G401 (cell line): Measurements from ENCODE around the gene DUOXA1. TPM values are rescaled to one million over a fixed set of nuclear protein-coding genes. Genes with fewer than 3 reads are reported as not detected.
A peak's percentile ranks its signal among the peaks of the same experiment; 100 is the strongest.
"Not testable (repeated sequence)": the region's sequence is repeated elsewhere in the genome, so short reads cannot be mapped to it uniquely, and the experiment has no call there.

Experiments used
- DNase-seq: peaks from one replicate; pipeline ENCODE4 v3.0.0-alpha.2; 2015; ENCODE audit warnings: low spot score
- in situ Hi-C: cut with HindIII; loops from 2 replicates; pipeline ENCODE4 v1.10.0; 2016; ENCODE audit warnings: low sequenced_read_pairs, mixed read lengths
- total RNA-seq: library from RNA; depleted of rRNA; stranded (reverse); fragments of >200 nt; shearing (Covaris generic); gene quantifications from 2 replicates; pipeline ENCODE4 v1.2.3, GENCODE V29; 2014; rRNA removed

The DUOXA1 gene
- total RNA-seq, 1 experiment from 2014 or later, result not detected

- peak; percentile 2 for DNase-seq
- in situ Hi-C loops, result not testable (repeated sequence)
Observed at GRCh38 chr15:45077391-45077790, 52.3 kb downstream of the DUOXA1 start.

- in situ Hi-C loops, DNase-seq: not testable (repeated sequence)
Observed at GRCh38 chr15:45075440-45076320, 54.0 kb downstream of the DUOXA1 start.

GRCh38 chr15:45073602-45074001, 56.1 kb downstream of the DUOXA1 start:
- DNase-seq, in situ Hi-C loops: not testable (repeated sequence)

DNA sequence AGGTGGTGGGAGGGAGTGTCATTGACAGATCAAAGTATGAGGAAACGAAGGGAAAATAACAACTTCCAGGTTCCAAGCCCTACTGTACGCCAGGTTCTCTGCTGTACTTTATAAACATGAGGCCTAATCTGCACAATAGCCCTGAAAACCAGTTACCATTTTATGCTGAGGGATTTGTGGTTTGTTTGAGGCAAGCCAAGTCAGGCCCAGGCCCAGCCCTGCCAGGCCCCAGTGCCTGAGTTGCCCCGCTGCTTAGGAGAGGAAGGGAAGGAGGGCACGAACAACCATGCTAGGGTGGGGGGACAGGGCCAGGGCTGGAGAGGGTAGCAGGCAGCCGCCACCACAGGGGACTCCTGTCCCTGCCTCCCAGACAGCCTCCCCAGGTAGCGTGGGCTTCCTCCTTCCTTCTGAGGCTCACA, 59.7 kb downstream of the DUOXA1 start:
- DNase-seq, in situ Hi-C loops: not testable (repeated sequence)

Other genes with a start within 250 kb of the DUOXA1 start
- not detected in 2 replicates for gene TERB2, start 173.2 kb downstream of the DUOXA1 start, total RNA-seq
- 35.6 and 47.3 TPM in 2 replicates for gene SORD, start 106.7 kb downstream of the DUOXA1 start, total RNA-seq
- gene DUOX2, start 15.7 kb downstream of the DUOXA1 start, total RNA-seq, result not detected in 2 replicates
- not detected in 2 replicates for gene DUOXA2, start 15.6 kb downstream of the DUOXA1 start, total RNA-seq
- gene DUOX1, start 115 bp upstream of the DUOXA1 start, total RNA-seq, result not detected in 2 replicates
- 7.8 and 10.7 TPM in 2 replicates for gene SHF, start 58.1 kb upstream of the DUOXA1 start, total RNA-seq
- not detected in 2 replicates for gene SLC28A2, start 122.4 kb upstream of the DUOXA1 start, total RNA-seq
- gene GATM, start 248.7 kb upstream of the DUOXA1 start, total RNA-seq, result 26.7 and 32.5 TPM in 2 replicates